Measurements from ENCODE around the gene C1QTNF4. TPM values are rescaled to one million over a fixed set of nuclear protein-coding genes. Genes with fewer than 3 reads are reported as not detected.

C1QTNF4 gene
- total and polyA plus RNA-seq, 2 of the 13 experiments (the other 11 are each of a cell fraction or from before 2014, with no cell fraction given) = not detected

GRCh38 chr11:47552056-47552565 lies 42.1 kb downstream of the C1QTNF4 start (continued):
- no peak for TF ChIP-seq ZNF296 (CRISPR knock-in tag; conservative IDR thresholded peaks at IDR 0.05)
- TF ChIP-seq, protein P1, sequence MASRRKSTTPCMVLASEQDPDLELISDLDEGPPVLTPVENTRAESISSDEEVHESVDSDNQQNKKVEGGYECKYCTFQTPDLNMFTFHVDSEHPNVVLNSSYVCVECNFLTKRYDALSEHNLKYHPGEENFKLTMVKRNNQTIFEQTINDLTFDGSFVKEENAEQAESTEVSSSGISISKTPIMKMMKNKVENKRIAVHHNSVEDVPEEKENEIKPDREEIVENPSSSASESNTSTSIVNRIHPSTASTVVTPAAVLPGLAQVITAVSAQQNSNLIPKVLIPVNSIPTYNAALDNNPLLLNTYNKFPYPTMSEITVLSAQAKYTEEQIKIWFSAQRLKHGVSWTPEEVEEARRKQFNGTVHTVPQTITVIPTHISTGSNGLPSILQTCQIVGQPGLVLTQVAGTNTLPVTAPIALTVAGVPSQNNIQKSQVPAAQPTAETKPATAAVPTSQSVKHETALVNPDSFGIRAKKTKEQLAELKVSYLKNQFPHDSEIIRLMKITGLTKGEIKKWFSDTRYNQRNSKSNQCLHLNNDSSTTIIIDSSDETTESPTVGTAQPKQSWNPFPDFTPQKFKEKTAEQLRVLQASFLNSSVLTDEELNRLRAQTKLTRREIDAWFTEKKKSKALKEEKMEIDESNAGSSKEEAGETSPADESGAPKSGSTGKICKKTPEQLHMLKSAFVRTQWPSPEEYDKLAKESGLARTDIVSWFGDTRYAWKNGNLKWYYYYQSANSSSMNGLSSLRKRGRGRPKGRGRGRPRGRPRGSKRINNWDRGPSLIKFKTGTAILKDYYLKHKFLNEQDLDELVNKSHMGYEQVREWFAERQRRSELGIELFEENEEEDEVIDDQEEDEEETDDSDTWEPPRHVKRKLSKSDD (CRISPR knock-in tag; IDR thresholded peaks at IDR 0.05; ENCODE audit: low read depth) = no peak
- TF ChIP-seq ZKSCAN5 (CRISPR knock-in tag; IDR thresholded peaks at IDR 0.05) = no peak
- TF ChIP-seq ZNF761 (CRISPR knock-in tag; conservative IDR thresholded peaks at IDR 0.05) = no peak
- TF ChIP-seq SP1 (IDR thresholded peaks at IDR 0.05) = no peak
- TF ChIP-seq SP1 (CRISPR knock-in tag; IDR thresholded peaks at IDR 0.05) = no peak
- no peak for TF ChIP-seq YY1 (IDR thresholded peaks at IDR 0.05; ENCODE audit: insufficient read depth, insufficient replicate concordance, low read depth, low read length)
- no peak for TF ChIP-seq SMAD1 (CRISPR knock-in tag; IDR thresholded peaks at IDR 0.05; ENCODE audit: borderline replicate concordance, low read depth)
- TF ChIP-seq ZNF180 (CRISPR knock-in tag; IDR thresholded peaks at IDR 0.05; ENCODE audit: borderline replicate concordance, low read depth) = no peak
- TF ChIP-seq TRIM24 (CRISPR knock-in tag; IDR thresholded peaks at IDR 0.05) = 0 out of 2 replicates have a peak, but pooled peaks have one; percentile 34
- TF ChIP-seq ATM (IDR thresholded peaks at IDR 0.05; ENCODE audit: borderline replicate concordance) = no peak
- no peak for TF ChIP-seq ZNF512 (CRISPR knock-in tag; IDR thresholded peaks at IDR 0.05)
- TF ChIP-seq, protein P2, sequence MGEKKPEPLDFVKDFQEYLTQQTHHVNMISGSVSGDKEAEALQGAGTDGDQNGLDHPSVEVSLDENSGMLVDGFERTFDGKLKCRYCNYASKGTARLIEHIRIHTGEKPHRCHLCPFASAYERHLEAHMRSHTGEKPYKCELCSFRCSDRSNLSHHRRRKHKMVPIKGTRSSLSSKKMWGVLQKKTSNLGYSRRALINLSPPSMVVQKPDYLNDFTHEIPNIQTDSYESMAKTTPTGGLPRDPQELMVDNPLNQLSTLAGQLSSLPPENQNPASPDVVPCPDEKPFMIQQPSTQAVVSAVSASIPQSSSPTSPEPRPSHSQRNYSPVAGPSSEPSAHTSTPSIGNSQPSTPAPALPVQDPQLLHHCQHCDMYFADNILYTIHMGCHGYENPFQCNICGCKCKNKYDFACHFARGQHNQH (CRISPR knock-in tag; IDR thresholded peaks at IDR 0.05) = no peak
- TF ChIP-seq ARNT2 (CRISPR knock-in tag; IDR thresholded peaks at IDR 0.05; ENCODE audit: low read depth) = no peak; the same call in 1 of the 2 replicates
- TF ChIP-seq HNRNPL (IDR thresholded peaks at IDR 0.05; ENCODE audit: low read depth, low read length) = no peak
- TF ChIP-seq ZNF354B (CRISPR knock-in tag; IDR thresholded peaks at IDR 0.05) = no peak
- 0 out of 2 replicates have a peak, but pooled peaks have one; percentile 38 for TF ChIP-seq NKX3-1 (CRISPR knock-in tag; IDR thresholded peaks at IDR 0.05)
- no peak for TF ChIP-seq ZNF441 (CRISPR knock-in tag; IDR thresholded peaks at IDR 0.05; ENCODE audit: borderline replicate concordance)
- TF ChIP-seq PPARG (CRISPR knock-in tag; conservative IDR thresholded peaks at IDR 0.05) = no peak
- TF ChIP-seq ZNF337 (CRISPR knock-in tag; IDR thresholded peaks at IDR 0.05; ENCODE audit: borderline replicate concordance, low read depth) = no peak
- no peak for TF ChIP-seq ZBED4 (CRISPR knock-in tag; IDR thresholded peaks at IDR 0.05; ENCODE audit: borderline replicate concordance)
- TF ChIP-seq IRF2 (CRISPR knock-in tag; IDR thresholded peaks at IDR 0.05) = no peak; the same call in 1 of the 2 replicates
